ENCODE measurements around the gene SETD1A. TPM values are rescaled to one million over a fixed set of nuclear protein-coding genes. Genes with fewer than 3 reads are reported as not detected.

SETD1A gene
- total and polyA plus RNA-seq, 2 of the 8 experiments (the other 6 are each of a cell fraction or from before 2014, with no cell fraction given): 4.8 to 29.0 TPM

- Histone ChIP-seq H3K9ac (replicated peaks in 1 of 4; ENCODE audit: extremely low read depth in 1 of 4, low read depth in 3 of 4, low read length in 3 of 4) (no peak overlapping the region), H3K56ac (replicated peaks; ENCODE audit: insufficient read length, low read depth, low read length) (no peak overlapping the region), H3K23me2 (ENCODE audit: low read depth, low read length) (peaks cover 1% of the 10 kb centered on the region; the same call in 1 of the 2 replicates), H3K4me3 (ENCODE audit: extremely low read depth in 1 of 4, insufficient read depth in 2 of 4, low read depth in 3 of 4, low read length in 4 of 4) (peak overlapping the region; percentile 36 to 63 (median 42)), H3K18ac (ENCODE audit: extremely low read depth, low read length) (no peak overlapping the region; the same call in 1 of the 2 replicates), H3K4me2 (ENCODE audit: insufficient read depth in 1 of 2, low read depth in 2 of 2, low read length in 2 of 2) (peak overlapping the region; percentile 61 to 66), H3K27me3 (replicated peaks in 1 of 4; ENCODE audit: control insufficient read depth in 3 of 4, extremely low read depth in 1 of 4, insufficient read depth in 3 of 4, low read length in 3 of 4) (no peaks in the 10 kb centered on the region; a peak in 2 of 7 replicates), H2BK15ac (ENCODE audit: low read length) (no peak overlapping the region; the same call in 1 of the 2 replicates), H3K79me1 (ENCODE audit: low read depth, low read length) (0 out of 2 replicates have a peak, but pooled peaks cover 2% of the 10 kb centered on the region), H3K14ac (ENCODE audit: insufficient read length) (no peak overlapping the region), H3K27ac (ENCODE audit: low read depth, low read length) (no peak overlapping the region), H3K9me3 (ENCODE audit: insufficient read depth in 2 of 2, low read depth in 1 of 2, low read length in 1 of 2) (no peaks in the 10 kb centered on the region), H4K20me1 (replicated peaks in 1 of 2; ENCODE audit: control insufficient read depth in 1 of 2, insufficient read depth in 2 of 2, low read length in 2 of 2) (peaks cover 0 to 4% of the 10 kb centered on the region in 2 experiments), H3K23ac (ENCODE audit: insufficient read length) (no peak overlapping the region), H3K36me3 (ENCODE audit: control insufficient read depth in 2 of 4, insufficient read depth in 4 of 4, low read length in 3 of 4) (no peaks in the 10 kb centered on the region), H2BK20ac (ENCODE audit: low read length) (no peak overlapping the region), H4K91ac (replicated peaks; ENCODE audit: insufficient read length, low read length) (no peak overlapping the region), H3K4me1 (replicated peaks in 1 of 4; ENCODE audit: control insufficient read depth in 3 of 4, insufficient read depth in 4 of 4, low read length in 3 of 4) (peaks cover 4 to 18% (median 6%) of the 10 kb centered on the region in 4 experiments), H2BK120ac (replicated peaks; ENCODE audit: low read depth, low read length) (no peak overlapping the region), H3K4ac (replicated peaks; ENCODE audit: insufficient read length, low read depth, low read length) (no peak overlapping the region), H4K8ac (ENCODE audit: extremely low read depth, insufficient read depth, low read length) (no peak overlapping the region), H4K5ac (ENCODE audit: insufficient read length, low read depth, low read length) (no peak overlapping the region), H3K79me2 (ENCODE audit: control insufficient read depth in 1 of 2, insufficient read depth in 2 of 2, low read length in 2 of 2) (peaks cover 0 to 4% of the 10 kb centered on the region in 2 experiments; a peak in 1 of 4 replicates), H2BK5ac (ENCODE audit: low read depth, low read length) (no peak overlapping the region), H2AFZ (ENCODE audit: low read length) (no peak overlapping the region), H2AK5ac (ENCODE audit: low read depth, low read length) (peak overlapping the region; percentile 56; the same call in 1 of the 2 replicates), H2BK12ac (ENCODE audit: low read depth, low read length) (no peak overlapping the region)
- CTCF ChIA-PET (ENCODE audit: partially characterized antibody): interaction anchor here (3.9 kb wide), 1 partner anchor 25 kb away, joined by 21 read pairs; the partner anchor contains the start of gene HSD3B7
- FAIRE-seq (no peak), DNase-seq (ENCODE audit: low read depth in 1 of 2, low spot score in 2 of 2) (peak in 1 of 2 experiments; percentile 65)
- TF ChIP-seq TEAD4 (IDR thresholded peaks at IDR 0.05; ENCODE audit: low read depth, low read length) (0 out of 2 replicates have a peak, but pooled peaks have one; percentile 10), TAF7 (optimal IDR thresholded peaks at IDR 0.05; ENCODE audit: borderline replicate concordance, low read depth, low read length) (peak; percentile 16), SIX5 (IDR thresholded peaks at IDR 0.05; ENCODE audit: low read depth, low read length) (no peak), KDM4A (IDR thresholded peaks at IDR 0.05; ENCODE audit: low read depth, low read length, severe bottlenecking) (peak; percentile 45), CTCF (IDR thresholded peaks at IDR 0.05; ENCODE audit: control extremely low read depth in 1 of 3, insufficient read depth in 1 of 3, low read depth in 1 of 3, low read length in 3 of 3) (peak in 2 of 3 experiments; percentile 37 to 48; a peak in 2 of 4 replicates), RBBP5 (IDR thresholded peaks at IDR 0.05; ENCODE audit: borderline replicate concordance, low read depth, low read length) (no peak), RAD21 (IDR thresholded peaks at IDR 0.05 in 1 of 2, conservative IDR thresholded peaks at IDR 0.05 in 1 of 2; ENCODE audit: low read depth in 2 of 2, low read length in 2 of 2) (peak; percentile 12 to 43; a peak in 2 of 4 replicates), CBX5 (IDR thresholded peaks at IDR 0.05; ENCODE audit: low read depth, low read length) (no peak)
- POLR2A ChIA-PET (ENCODE audit: partially characterized antibody): interaction anchor here (1.4 to 1.6 kb wide), 2 partner anchors 24 to 25 kb away, joined by 3 to 6 read pairs; partner anchors contain the start of gene HSD3B7
- WGBS, 2 experiments (ENCODE audit: extremely low coverage in 1 of 2, insufficient coverage in 1 of 2, insufficient read length in 1 of 2, insufficient replicate concordance in 2 of 2, low coverage in 1 of 2, low lambda C conversion rate in 2 of 2, missing lambda C conversion rate in 1 of 2): 12% methylated on average over 21 of the region's 36 CpGs; no CpG with 5 or more reads in 1 of the 2 experiments
Measured at GRCh38 chr16:31009894-31010584, 52.5 kb downstream of the SETD1A start.

Measured in H1 (cell line).